Measurements from ENCODE around the gene MYD88. TPM values are rescaled to one million over a fixed set of nuclear protein-coding genes. Genes with fewer than 3 reads are reported as not detected.

MYD88 gene
- total and polyA plus RNA-seq, 4 donors, result 17.7 to 33.6 (median 21.3) TPM

GRCh38 chr3:38142959-38143358 lies 4.5 kb downstream of the MYD88 start:
- H3K27me3 ChIP-seq (ENCODE audit: control insufficient read depth in 1 of 2, insufficient read depth in 2 of 2, low read length in 1 of 2), result no peaks in the 10 kb centered on the region
- DNase-seq (no peak), ATAC-seq (ENCODE audit: low FRiP score) (no peak)
- no peak overlapping the region for H3K27ac ChIP-seq (ENCODE audit: low read depth in 1 of 2, low read length in 2 of 2)
- no peaks in the 10 kb centered on the region for H3K4me1 ChIP-seq (ENCODE audit: control insufficient read depth in 1 of 2, insufficient read depth in 2 of 2, low read length in 2 of 2)
- H3K36me3 ChIP-seq (ENCODE audit: control insufficient read depth in 1 of 2, insufficient read depth in 2 of 2, low read length in 1 of 2), result peaks cover 0 to 2% of the 10 kb centered on the region in 2 donors
- no peak overlapping the region for H3K4me3 ChIP-seq (ENCODE audit: low read length in 2 of 2)
- 78 to 93% methylated on average over 1 of the region's 1 CpG for WGBS, 2 donors
- H3K9me3 ChIP-seq (ENCODE audit: control insufficient read depth, low read length), result peaks cover 3% of the 10 kb centered on the region
- intact Hi-C loops (cut with DNase I), result no loop called here

GRCh38 chr3:38143511-38143910 lies 5.0 kb downstream of the MYD88 start:
- no peak for ATAC-seq (ENCODE audit: low FRiP score)
- H3K9me3 ChIP-seq (ENCODE audit: control insufficient read depth, low read length), result peaks cover 3% of the 10 kb centered on the region
- H3K27ac ChIP-seq (ENCODE audit: low read depth in 1 of 2, low read length in 2 of 2), result no peak overlapping the region
- DNase-seq, result no peak
- no peak overlapping the region for H3K4me3 ChIP-seq (ENCODE audit: low read length in 2 of 2)
- H3K36me3 ChIP-seq (ENCODE audit: control insufficient read depth in 1 of 2, insufficient read depth in 2 of 2, low read length in 1 of 2), result peaks cover 0 to 2% of the 10 kb centered on the region in 2 donors
- H3K27me3 ChIP-seq (ENCODE audit: control insufficient read depth in 1 of 2, insufficient read depth in 2 of 2, low read length in 1 of 2), result no peaks in the 10 kb centered on the region
- intact Hi-C loops (cut with DNase I), result no loop called here
- 51 to 66% methylated on average over 2 to 3 of the region's 3 CpGs for WGBS, 2 donors
- H3K4me1 ChIP-seq (ENCODE audit: control insufficient read depth in 1 of 2, insufficient read depth in 2 of 2, low read length in 2 of 2), result no peaks in the 10 kb centered on the region

GRCh38 chr3:38146504-38146903 lies 8.0 kb downstream of the MYD88 start:
- Histone ChIP-seq H3K4me1 (ENCODE audit: control insufficient read depth in 1 of 2, insufficient read depth in 2 of 2, low read length in 2 of 2) (no peaks in the 10 kb centered on the region), H3K27me3 (ENCODE audit: control insufficient read depth in 1 of 2, insufficient read depth in 2 of 2, low read length in 1 of 2) (no peaks in the 10 kb centered on the region), H3K36me3 (ENCODE audit: control insufficient read depth in 1 of 2, insufficient read depth in 2 of 2, low read length in 1 of 2) (peaks cover 0 to 2% of the 10 kb centered on the region in 2 donors), H3K4me3 (ENCODE audit: low read length in 2 of 2) (no peak overlapping the region), H3K9me3 (ENCODE audit: control insufficient read depth, low read length) (peaks cover 3% of the 10 kb centered on the region), H3K27ac (ENCODE audit: low read depth in 1 of 2, low read length in 2 of 2) (no peak overlapping the region)
- ATAC-seq (ENCODE audit: low FRiP score) (no peak), DNase-seq (no peak)
- intact Hi-C loops (cut with DNase I), result no loop called here
- 82 to 88% methylated on average over 2 of the region's 2 CpGs for WGBS, 2 donors

- no peaks in the 10 kb centered on the region for H3K4me1 ChIP-seq (ENCODE audit: control insufficient read depth in 1 of 2, insufficient read depth in 2 of 2, low read length in 2 of 2)
Observed at GRCh38 chr3:38147421-38147820, 9.0 kb downstream of the MYD88 start.

GRCh38 chr3:38148311-38148882 lies 9.9 kb downstream of the MYD88 start:
- no peak for ATAC-seq (ENCODE audit: low FRiP score)
- H3K36me3 ChIP-seq (ENCODE audit: control insufficient read depth in 1 of 2, insufficient read depth in 2 of 2, low read length in 1 of 2), result no peaks in the 10 kb centered on the region
- intact Hi-C loops (cut with DNase I), result no loop called here
- H3K4me3 ChIP-seq (ENCODE audit: low read length in 2 of 2), result no peak overlapping the region
- peaks cover 3% of the 10 kb centered on the region for H3K9me3 ChIP-seq (ENCODE audit: control insufficient read depth, low read length)
- 78 to 80% methylated on average over 5 of the region's 5 CpGs for WGBS, 2 donors
- no peaks in the 10 kb centered on the region for H3K27me3 ChIP-seq (ENCODE audit: control insufficient read depth in 1 of 2, insufficient read depth in 2 of 2, low read length in 1 of 2)
- no peaks in the 10 kb centered on the region for H3K4me1 ChIP-seq (ENCODE audit: control insufficient read depth in 1 of 2, insufficient read depth in 2 of 2, low read length in 2 of 2)
- H3K27ac ChIP-seq (ENCODE audit: low read depth in 1 of 2, low read length in 2 of 2), result no peak overlapping the region
- DNase-seq, result no peak

More at GRCh38 chr3:38147421-38147820, 9.0 kb downstream of the MYD88 start:
- no peaks in the 10 kb centered on the region for H3K36me3 ChIP-seq (ENCODE audit: control insufficient read depth in 1 of 2, insufficient read depth in 2 of 2, low read length in 1 of 2)
- 93 to 96% methylated on average over 3 of the region's 3 CpGs for WGBS, 2 donors
- no peak overlapping the region for H3K4me3 ChIP-seq (ENCODE audit: low read length in 2 of 2)
- intact Hi-C loops (cut with DNase I), result no loop called here
- no peak for ATAC-seq (ENCODE audit: low FRiP score)
- H3K27me3 ChIP-seq (ENCODE audit: control insufficient read depth in 1 of 2, insufficient read depth in 2 of 2, low read length in 1 of 2), result no peaks in the 10 kb centered on the region
- peaks cover 3% of the 10 kb centered on the region for H3K9me3 ChIP-seq (ENCODE audit: control insufficient read depth, low read length)
- no peak for DNase-seq
- no peak overlapping the region for H3K27ac ChIP-seq (ENCODE audit: low read depth in 1 of 2, low read length in 2 of 2)

GRCh38 chr3:38149708-38150107 lies 11.2 kb downstream of the MYD88 start:
- 68 to 89% methylated on average over 3 of the region's 3 CpGs for WGBS, 2 donors
- DNase-seq, result no peak
- intact Hi-C loops (cut with DNase I), result no loop called here
- Histone ChIP-seq H3K27me3 (ENCODE audit: control insufficient read depth in 1 of 2, insufficient read depth in 2 of 2, low read length in 1 of 2) (no peaks in the 10 kb centered on the region), H3K36me3 (ENCODE audit: control insufficient read depth in 1 of 2, insufficient read depth in 2 of 2, low read length in 1 of 2) (no peaks in the 10 kb centered on the region), H3K9me3 (ENCODE audit: control insufficient read depth, low read length) (peaks cover 3% of the 10 kb centered on the region), H3K4me3 (ENCODE audit: low read length in 2 of 2) (no peak overlapping the region), H3K4me1 (ENCODE audit: control insufficient read depth in 1 of 2, insufficient read depth in 2 of 2, low read length in 2 of 2) (no peaks in the 10 kb centered on the region), H3K27ac (ENCODE audit: low read depth in 1 of 2, low read length in 2 of 2) (no peak overlapping the region)
- ATAC-seq (ENCODE audit: low FRiP score), result no peak

GRCh38 chr3:38150780-38151528 lies 12.5 kb downstream of the MYD88 start:
- no peak overlapping the region for H3K4me3 ChIP-seq (ENCODE audit: low read length in 2 of 2)
- no peaks in the 10 kb centered on the region for H3K36me3 ChIP-seq (ENCODE audit: control insufficient read depth in 1 of 2, insufficient read depth in 2 of 2, low read length in 1 of 2)
- intact Hi-C loops (cut with DNase I), result no loop called here
- no peaks in the 10 kb centered on the region for H3K27me3 ChIP-seq (ENCODE audit: control insufficient read depth in 1 of 2, insufficient read depth in 2 of 2, low read length in 1 of 2)
- peaks cover 3% of the 10 kb centered on the region for H3K9me3 ChIP-seq (ENCODE audit: control insufficient read depth, low read length)
- DNase-seq (no peak), ATAC-seq (ENCODE audit: low FRiP score) (no peak)
- 69 to 73% methylated on average over 3 of the region's 3 CpGs for WGBS, 2 donors
- H3K4me1 ChIP-seq (ENCODE audit: control insufficient read depth in 1 of 2, insufficient read depth in 2 of 2, low read length in 2 of 2), result no peaks in the 10 kb centered on the region
- H3K27ac ChIP-seq (ENCODE audit: low read depth in 1 of 2, low read length in 2 of 2), result no peak overlapping the region

GRCh38 chr3:38151667-38152265 lies 13.3 kb downstream of the MYD88 start:
- Histone ChIP-seq H3K36me3 (ENCODE audit: control insufficient read depth in 1 of 2, insufficient read depth in 2 of 2, low read length in 1 of 2) (no peaks in the 10 kb centered on the region), H3K4me3 (ENCODE audit: low read length in 2 of 2) (no peak overlapping the region), H3K27me3 (ENCODE audit: control insufficient read depth in 1 of 2, insufficient read depth in 2 of 2, low read length in 1 of 2) (no peaks in the 10 kb centered on the region), H3K4me1 (ENCODE audit: control insufficient read depth in 1 of 2, insufficient read depth in 2 of 2, low read length in 2 of 2) (no peaks in the 10 kb centered on the region), H3K27ac (ENCODE audit: low read depth in 1 of 2, low read length in 2 of 2) (no peak overlapping the region), H3K9me3 (ENCODE audit: control insufficient read depth, low read length) (no peaks in the 10 kb centered on the region)
- DNase-seq (no peak), ATAC-seq (ENCODE audit: low FRiP score) (no peak)
- WGBS, 2 donors, result 94 to 96% methylated on average over 3 of the region's 3 CpGs
- intact Hi-C loops (cut with DNase I), result no loop called here

GRCh38 chr3:38152609-38153008 lies 14.1 kb downstream of the MYD88 start:
- WGBS, 2 donors, result 93 to 96% methylated on average over 2 of the region's 2 CpGs
- intact Hi-C loops (cut with DNase I), result no loop called here
- DNase-seq, result no peak
- Histone ChIP-seq H3K4me1 (ENCODE audit: control insufficient read depth in 1 of 2, insufficient read depth in 2 of 2, low read length in 2 of 2) (no peaks in the 10 kb centered on the region), H3K4me3 (ENCODE audit: low read length in 2 of 2) (no peak overlapping the region), H3K9me3 (ENCODE audit: control insufficient read depth, low read length) (no peaks in the 10 kb centered on the region), H3K27me3 (ENCODE audit: control insufficient read depth in 1 of 2, insufficient read depth in 2 of 2, low read length in 1 of 2) (no peaks in the 10 kb centered on the region), H3K27ac (ENCODE audit: low read depth in 1 of 2, low read length in 2 of 2) (no peak overlapping the region), H3K36me3 (ENCODE audit: control insufficient read depth in 1 of 2, insufficient read depth in 2 of 2, low read length in 1 of 2) (no peaks in the 10 kb centered on the region)
- no peak for ATAC-seq (ENCODE audit: low FRiP score)

Data from aorta (tissue), 5 donors.